ENCODE measurements around the gene KCNK16. TPM values are rescaled to one million over a fixed set of nuclear protein-coding genes. Genes with fewer than 3 reads are reported as not detected.

KCNK16 gene
- total RNA-seq, 1 donor from 2014 or later = not detected

DNA sequence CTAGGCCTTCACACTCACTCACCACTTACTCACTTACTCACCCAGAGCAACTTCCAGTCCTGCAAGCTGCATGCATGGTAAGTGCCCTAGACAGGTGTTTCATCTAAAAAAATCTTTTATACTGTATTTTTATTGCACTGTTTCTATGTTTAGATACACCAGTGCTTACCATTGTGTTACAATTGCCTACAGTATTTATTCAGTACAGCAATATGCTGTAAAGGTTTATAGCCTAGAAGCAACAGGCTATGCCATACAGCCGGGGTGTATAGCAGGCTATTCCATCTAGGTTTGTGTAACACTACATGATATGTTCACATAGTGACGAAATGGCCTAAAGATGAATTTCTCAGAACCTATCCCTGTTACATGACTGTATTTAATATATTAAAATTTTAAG, 56.1 kb downstream of the KCNK16 start:
- no peaks in the 10 kb centered on the region for H3K36me3 ChIP-seq
- intact Hi-C loops (cut with DNase I) = no loop called here
- TF ChIP-seq, protein P1, sequence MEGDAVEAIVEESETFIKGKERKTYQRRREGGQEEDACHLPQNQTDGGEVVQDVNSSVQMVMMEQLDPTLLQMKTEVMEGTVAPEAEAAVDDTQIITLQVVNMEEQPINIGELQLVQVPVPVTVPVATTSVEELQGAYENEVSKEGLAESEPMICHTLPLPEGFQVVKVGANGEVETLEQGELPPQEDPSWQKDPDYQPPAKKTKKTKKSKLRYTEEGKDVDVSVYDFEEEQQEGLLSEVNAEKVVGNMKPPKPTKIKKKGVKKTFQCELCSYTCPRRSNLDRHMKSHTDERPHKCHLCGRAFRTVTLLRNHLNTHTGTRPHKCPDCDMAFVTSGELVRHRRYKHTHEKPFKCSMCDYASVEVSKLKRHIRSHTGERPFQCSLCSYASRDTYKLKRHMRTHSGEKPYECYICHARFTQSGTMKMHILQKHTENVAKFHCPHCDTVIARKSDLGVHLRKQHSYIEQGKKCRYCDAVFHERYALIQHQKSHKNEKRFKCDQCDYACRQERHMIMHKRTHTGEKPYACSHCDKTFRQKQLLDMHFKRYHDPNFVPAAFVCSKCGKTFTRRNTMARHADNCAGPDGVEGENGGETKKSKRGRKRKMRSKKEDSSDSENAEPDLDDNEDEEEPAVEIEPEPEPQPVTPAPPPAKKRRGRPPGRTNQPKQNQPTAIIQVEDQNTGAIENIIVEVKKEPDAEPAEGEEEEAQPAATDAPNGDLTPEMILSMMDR (IDR thresholded peaks at IDR 0.05) = no peak
- H3K27ac ChIP-seq = no peak overlapping the region
- DNase-seq = no peak
- ATAC-seq = no peak
- no peaks in the 10 kb centered on the region for H3K9me3 ChIP-seq
- no peak overlapping the region for H3K4me3 ChIP-seq
- no peaks in the 10 kb centered on the region for H3K4me1 ChIP-seq
- no peaks in the 10 kb centered on the region for H3K27me3 ChIP-seq

Other genes starting within 250 kb of the KCNK16 start
- gene SAYSD1, start 207.5 kb downstream of the KCNK16 start, total RNA-seq = 15.2 TPM
- 10.0 TPM for gene KCNK5, start 93.2 kb downstream of the KCNK16 start, total RNA-seq
- 3.7 TPM for gene KCNK17, start 8.3 kb downstream of the KCNK16 start, total RNA-seq

Measured in upper lobe of right lung (tissue), 1 donor.